Activated CD4-positive, alpha-beta T cell treated with anti-CD3 and anti-CD28 coated beads, Interleukin-2, amount 50 U/mL, for 4 hours (primary cell): ENCODE measurements around the gene FOXL1.
"Not testable (repeated sequence)": the region's sequence is repeated elsewhere in the genome, so short reads cannot be mapped to it uniquely, and the experiment has no call there.

ENCODE experiments used
- DNase-seq, 2 experiments: peaks; one replicate each; pipeline ENCODE4 v3.0.0-alpha.2; 2020

The FOXL1 gene

GRCh38 chr16:86581458-86581857, 3.1 kb downstream of the FOXL1 start:
- no peak for DNase-seq

DNA sequence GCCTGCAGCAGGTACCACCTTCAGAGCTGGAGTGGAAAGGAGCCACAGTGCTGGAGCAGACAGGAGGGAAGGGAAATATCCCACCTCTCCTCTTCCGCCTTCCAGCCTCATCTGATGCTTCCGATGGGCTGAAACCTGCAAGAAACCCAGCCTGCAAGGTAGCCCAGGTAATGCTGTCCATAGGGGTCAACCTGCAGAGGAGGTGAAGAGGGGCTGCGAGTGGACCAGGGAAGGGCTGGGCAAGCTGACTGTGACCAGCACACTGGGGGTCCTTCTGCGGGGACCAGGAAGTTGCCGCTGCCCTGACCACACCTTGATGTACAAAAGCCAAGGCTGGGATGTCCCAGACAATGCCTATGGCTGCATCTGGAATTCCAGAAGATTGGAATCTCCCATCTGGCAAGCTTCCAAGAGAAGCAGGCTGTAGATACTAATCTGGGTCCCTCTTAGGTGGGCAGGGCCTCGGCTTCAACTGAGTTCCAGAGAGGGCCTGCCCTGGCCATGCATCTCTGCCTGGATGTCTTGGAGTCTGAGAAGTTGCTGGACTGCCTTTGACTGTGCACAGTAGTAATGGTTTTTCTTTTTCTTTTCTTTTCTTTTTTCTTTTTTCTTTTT, 5.8 kb downstream of the FOXL1 start:
- no peak for DNase-seq

- no peak for DNase-seq
These were observed 6.7 kb downstream of the FOXL1 start for GRCh38 chr16:86584726-86585721.

DNA sequence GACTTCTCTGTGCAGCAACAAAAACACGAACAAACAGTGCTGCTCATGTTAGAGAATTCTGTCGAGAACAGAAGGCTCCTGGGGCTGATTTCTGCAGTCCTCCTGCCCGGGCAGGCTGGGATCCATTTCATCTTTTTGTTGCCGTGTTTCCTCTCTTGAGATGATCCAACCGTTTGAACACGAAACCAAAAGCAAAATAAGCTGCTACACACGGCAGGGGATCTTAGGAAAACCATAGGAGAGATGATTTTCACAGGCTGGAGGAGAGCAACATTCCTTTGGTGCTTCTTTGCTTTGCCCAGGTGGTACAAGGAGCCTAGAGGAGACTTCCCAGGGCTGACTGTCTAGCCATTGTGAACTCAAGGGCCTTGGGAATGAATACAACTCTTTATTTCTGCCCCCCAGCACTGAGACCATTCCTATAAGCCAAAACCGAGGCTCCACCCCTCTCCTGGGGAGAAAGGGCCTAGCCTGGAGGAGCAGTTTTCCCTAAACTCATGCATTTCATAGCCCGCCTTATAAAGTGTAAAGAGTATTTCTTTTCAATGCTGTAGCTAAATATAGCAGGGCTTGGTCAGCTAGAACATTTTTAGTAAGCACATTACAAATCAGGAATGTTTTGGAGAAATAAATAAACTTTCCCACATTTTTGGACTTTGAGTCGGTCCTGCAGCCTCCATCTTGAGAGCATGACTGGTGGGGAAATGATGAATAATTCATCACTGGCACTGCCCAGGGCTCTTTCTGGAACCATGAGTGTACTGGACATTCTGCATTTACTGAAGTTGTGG, 7.7 kb downstream of the FOXL1 start:
- DNase-seq, result no peak

GRCh38 chr16:86587487-86587886, 9.1 kb downstream of the FOXL1 start:
- no peak for DNase-seq

- not testable (repeated sequence) for DNase-seq
These were observed 9.6 kb downstream of the FOXL1 start for GRCh38 chr16:86587955-86588354.

- DNase-seq, result no peak
These were observed 12.3 kb downstream of the FOXL1 start for GRCh38 chr16:86590501-86591144.

GRCh38 chr16:86591270-86591669, 12.9 kb downstream of the FOXL1 start:
- DNase-seq, result no peak

GRCh38 chr16:86593913-86594620, 15.7 kb downstream of the FOXL1 start:
- DNase-seq, result no peak

GRCh38 chr16:86594721-86595120, 16.4 kb downstream of the FOXL1 start:
- no peak for DNase-seq

DNA sequence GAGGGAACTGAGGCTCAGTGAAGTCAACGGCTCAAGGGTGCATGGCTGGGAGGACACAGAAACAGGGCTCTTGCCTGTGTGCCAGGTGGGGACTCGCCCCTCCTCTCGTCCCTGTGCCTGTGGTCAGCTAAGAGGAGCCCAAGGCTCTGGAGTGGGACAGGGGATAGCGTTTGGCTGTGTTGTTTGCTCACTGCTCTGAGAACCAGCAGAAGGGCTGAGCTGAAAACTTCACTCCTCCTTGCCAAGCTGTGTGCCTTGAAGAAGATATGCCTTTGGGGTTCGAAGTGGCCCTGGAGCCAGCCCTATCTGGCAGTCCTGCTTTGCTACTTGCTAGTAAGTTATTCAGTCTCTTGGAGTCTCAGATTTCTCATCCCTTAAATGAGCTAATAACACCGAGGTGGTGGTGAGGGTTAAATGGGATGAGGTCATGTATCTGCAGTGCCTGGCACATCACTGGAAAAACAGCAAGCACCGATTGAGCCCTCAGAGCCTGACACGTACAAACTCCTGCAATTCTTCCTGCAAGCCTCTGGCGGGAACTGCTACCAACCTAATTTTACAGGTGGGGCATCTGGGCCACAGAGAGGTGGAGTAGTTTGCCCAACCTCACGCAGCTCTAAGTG, 17.7 kb downstream of the FOXL1 start:
- no peak for DNase-seq

GRCh38 chr16:86597126-86597879, 19.0 kb downstream of the FOXL1 start:
- DNase-seq, result no peak

- DNase-seq, result no peak
These were observed 19.7 kb downstream of the FOXL1 start for GRCh38 chr16:86597880-86598606.

- no peak for DNase-seq
These were observed 20.5 kb downstream of the FOXL1 start for GRCh38 chr16:86598607-86599565.

DNA sequence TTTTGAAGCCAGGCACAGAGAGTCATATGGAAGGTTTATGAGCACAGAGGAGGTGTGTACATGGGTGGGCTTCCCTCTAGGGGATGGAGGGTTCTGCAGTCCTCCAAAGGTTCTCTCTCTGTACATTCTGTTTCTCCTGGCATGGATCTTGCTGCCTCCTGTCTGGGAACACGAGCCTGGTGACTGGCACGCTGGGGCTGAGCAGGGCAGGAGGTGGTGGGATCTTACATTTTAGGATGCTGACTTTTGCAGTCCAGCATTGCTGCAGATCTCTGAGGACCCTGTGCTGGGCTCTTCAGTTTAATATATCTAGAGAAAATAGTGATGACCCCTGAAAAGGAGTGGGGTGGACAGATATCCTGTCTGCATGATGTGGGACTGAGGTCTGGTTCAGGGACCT, 23.0 kb downstream of the FOXL1 start:
- no peak for DNase-seq

GRCh38 chr16:86602521-86602920, 24.2 kb downstream of the FOXL1 start:
- no peak for DNase-seq

DNA sequence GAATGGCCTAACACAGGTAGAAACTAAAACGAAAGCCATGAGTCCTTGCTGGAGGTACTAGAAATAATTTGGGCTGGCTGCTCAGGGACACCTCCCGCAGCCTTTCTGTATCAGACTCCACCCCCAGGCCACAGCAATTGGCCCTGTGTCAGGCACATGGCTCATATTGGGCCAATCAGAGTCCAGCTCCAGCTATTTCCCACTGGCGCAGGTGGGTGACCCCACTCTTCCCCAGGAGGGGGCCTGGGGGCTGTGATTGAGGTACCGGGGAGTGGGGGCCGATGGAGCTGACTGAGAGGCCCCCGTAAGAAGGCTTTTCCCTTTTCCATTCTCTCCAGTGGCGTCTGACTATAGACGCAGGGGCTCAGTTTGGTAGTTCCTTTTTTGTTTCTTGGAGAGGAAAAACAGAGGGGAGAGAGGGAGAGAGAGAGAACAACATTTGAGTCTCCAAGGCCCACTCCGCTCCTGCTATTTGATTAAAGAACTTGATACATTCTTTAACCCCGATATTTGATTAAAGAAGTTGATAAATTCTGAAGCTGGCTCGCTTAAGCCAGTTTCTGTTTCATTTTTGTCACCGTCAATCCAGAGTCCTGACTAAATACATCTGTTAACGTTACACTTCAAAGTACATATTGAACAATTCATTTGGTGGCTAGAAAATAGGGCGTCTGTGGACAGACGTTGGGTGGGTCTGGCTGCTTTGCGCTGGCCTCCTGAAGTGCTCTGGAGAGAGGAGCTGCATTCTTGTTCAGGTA, 26.3 kb downstream of the FOXL1 start:
- peak; percentile 17 to 29 for DNase-seq

- DNase-seq, result no peak
These were observed 27.6 kb downstream of the FOXL1 start for GRCh38 chr16:86605950-86606349.
